NCI-H1694 treated with DMSO at 0.1 percent for 48 hours (cell line): ENCODE data around the gene PLEKHH1.

Experiments
- DNase-seq: peaks from one replicate; lab custom pipeline; 2025; lab: John Stamatoyannopoulos, UW

The PLEKHH1 gene

DNA sequence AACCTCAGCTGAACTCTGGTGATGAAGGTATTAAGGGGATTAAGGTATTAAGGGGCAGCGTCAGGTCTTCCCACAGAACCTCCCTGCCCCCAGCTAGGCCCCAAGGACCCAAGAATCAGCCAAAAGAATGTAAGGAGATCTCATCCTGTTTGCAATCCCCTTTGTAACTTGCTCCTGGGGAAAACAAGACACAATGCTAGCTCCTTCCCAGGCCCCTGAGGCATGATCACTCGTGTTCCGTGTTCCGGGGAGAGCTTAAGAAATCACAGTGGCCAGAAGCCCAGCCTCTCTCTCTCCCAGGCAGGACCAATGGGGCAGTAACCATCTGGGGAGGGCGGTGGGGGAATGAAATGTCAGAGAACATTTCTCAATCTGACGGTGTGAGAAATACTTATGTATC is 33.8 kb downstream of the PLEKHH1 start:
- DNase-seq: no peak

DNA sequence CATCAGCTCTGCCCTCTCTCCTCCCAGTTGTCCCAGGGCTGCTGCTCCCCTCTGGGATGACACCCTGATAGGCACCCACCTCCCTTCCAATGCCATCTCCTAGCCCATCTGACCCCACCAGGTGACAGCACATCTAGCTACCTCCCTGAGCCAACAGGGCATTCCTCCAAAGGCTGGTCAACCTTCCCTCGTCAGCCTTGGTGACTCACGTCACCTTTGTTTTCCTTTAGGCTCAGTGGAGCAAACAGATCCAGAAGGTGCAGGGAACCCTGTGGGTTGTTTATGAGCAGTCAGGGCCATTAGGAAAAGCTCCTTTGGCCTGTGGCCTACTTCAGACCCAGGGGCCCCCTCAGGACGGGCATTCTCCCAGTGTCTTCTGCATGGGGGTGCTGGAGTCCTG is 34.6 kb downstream of the PLEKHH1 start:
- no peak for DNase-seq

DNA sequence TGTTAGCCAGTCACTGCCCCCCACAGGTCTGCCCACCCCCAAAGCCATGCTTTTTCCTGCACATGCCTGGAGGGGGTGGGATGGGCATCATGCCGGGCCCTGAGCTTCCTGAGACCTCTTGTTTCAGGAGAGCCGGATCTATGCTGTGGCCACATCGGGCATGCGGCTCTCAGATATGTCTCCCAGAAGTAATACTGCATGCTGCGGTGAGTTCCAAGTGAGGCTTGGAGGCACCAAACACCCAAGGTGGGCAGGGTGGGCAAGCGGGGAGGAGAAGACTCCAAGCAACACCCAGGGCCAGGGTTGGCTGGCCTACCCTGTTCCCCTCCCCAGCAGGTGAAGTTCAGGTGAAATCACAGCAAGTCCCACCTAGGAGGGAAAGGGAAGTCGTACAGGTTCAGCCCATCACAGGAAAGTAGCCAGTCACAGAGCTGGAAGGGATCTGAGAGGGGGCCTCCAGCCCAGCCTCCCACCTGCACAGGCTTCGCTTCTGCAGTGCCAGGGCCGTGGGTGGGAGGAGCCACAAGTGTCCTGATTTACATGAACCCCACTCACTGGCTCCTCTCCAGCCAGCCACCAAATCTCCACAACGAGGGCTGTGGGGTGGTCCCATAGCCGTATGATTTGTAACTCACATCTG is 36.0 kb downstream of the PLEKHH1 start:
- DNase-seq: no peak

DNA sequence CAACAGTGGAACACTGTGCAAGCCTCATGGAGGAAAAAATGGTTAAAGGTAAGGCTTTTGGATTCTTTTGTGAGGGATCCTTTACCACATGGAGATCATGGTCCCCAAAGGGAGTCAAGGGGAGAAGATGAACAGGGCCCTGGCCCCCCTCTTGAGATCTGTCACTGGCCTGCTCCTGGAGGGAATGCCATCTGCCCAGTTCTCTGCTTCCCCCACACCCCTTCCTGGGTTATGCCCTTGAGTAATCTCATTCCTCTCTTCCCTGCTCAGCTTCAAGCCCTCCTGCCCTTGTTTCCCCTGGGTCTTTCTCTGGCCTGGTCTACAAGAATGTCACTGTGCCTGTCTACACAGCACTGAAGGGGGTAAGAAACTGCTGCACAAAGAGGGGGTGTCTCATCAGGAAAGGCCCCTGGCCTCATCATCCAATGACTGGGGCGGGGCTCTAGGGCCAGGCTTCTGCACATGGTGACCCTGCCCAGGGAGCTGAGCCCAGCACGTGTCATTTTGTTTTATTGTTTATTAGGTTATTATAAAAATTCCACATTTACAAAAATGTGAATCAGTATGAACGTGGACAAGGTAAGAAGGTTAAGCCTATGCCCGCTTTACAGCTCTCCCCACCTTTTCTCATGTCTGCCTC is 36.7 kb downstream of the PLEKHH1 start:
- DNase-seq: no peak

DNA sequence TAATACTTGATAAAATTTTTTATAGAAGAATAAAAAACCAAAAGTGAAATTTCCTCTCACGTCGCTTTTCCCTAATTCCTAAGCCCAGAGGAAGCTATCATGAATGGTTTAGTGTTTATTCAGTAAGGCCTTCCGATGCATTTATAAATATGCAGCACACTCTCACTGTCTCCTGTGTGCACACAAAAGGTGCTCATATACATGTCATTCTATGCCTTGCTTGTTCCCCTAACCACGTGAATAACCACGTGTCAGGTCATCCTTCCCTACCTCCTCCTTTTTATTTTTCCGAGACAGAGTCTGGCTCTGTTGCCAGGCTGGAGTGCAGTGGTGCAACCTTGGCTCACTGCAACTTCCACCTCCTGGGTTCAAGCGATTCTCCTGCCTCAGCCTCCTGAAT is 37.4 kb downstream of the PLEKHH1 start:
- DNase-seq: no peak

DNA sequence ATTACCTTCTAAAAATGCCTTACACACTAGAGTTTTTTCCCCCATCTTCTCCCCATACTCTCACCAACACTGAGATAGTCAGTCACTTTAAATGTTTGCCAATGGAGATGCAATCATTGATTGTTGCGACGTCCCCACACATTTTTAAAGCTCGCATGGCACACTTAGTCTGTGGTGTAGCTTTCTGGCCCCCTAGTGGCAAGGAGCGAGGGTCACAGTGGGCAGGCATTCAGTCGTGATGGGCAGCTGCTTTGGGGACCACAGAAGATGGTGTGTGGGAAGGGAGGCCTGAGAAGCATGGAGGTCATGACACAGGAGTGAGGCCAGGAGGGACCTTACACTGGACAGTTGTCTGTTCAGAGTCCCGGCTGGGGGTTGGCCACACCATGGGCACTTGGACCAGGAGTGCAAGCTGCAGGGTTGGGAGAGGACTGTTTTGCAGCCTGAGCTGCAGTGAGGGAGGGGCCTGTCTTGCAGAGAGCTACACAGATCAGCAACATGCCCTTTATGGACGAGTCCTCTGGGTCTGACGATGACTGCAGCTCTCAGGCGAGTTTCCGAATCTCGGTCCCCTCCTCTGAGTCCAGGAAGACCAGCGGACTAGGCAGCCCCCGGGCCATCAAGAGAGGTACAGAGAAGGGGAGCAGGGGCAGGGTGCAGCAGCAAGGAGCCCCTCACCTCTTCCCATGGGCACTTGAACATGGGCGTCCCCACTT is 38.3 kb downstream of the PLEKHH1 start:
- peak; percentile 63 for DNase-seq

DNA sequence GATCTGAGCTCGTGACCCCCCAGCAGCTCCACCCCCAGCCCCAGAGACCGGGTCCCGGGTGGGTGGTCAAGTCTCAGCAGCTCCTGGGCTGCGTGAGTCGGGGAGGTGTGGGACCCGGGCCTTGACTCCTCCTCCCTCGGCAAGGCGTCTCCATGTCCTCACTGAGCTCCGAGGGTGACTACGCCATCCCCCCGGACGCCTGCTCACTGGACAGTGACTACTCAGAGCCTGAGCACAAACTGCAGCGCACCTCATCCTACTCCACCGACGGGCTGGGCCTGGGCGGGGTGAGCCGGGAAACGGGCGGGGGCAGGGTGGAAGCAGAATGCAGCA is 38.9 kb downstream of the PLEKHH1 start:
- no peak for DNase-seq

DNA sequence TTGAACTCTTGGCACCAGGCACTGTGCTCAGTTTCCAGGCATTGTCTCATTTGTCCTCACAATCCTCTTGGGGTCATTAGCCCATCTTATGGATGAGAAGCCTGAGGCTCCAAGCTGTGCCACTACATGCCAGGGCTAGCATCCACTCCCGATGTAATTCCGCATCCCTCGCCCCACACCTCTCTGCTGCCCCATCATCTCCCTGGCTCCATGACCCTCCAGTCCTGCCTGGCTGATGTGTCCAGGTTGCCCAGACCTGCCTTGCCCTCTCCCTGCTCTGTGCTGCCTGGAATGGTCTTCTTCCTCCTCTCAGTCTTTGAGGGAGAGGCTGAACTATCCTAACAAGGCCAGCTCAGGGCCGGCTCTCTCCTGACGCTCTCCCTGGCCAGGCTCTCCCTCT is 39.5 kb downstream of the PLEKHH1 start:
- no peak for DNase-seq

DNA sequence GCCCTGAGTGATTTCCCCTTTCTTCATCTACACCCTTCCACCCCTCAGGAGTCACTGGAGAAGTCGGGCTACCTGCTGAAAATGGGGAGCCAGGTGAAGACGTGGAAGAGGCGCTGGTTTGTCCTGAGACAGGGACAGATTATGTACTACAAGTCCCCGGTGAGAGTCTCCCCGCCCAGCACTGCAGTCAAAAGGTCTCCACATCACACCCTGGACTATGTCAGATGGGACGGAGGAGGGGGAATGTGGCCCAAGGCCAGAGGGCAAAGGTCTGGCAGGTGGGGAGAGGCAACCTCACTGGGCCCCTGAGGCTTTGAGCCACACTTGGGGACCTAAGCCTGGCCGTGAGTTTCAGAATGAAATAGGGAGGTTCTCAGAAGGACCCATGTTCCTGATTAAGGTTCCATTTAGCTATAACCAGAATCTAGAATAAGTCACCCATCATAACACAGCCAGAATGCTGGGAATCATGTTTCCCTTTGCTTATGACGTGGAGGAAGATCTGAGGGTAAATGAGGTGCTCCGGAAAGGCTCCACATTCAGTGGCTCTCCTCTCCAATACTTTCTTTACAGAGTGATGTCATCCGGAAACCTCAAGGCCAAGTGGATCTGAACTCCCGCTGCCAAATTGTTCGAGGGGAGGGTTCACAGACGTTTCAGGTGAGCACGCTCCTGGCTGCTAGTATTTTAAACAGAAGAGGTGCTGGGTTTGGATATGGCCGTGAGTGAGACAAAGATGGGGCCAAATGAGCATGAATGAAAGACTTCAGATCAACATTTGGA is 40.3 kb downstream of the PLEKHH1 start:
- DNase-seq: no peak

DNA sequence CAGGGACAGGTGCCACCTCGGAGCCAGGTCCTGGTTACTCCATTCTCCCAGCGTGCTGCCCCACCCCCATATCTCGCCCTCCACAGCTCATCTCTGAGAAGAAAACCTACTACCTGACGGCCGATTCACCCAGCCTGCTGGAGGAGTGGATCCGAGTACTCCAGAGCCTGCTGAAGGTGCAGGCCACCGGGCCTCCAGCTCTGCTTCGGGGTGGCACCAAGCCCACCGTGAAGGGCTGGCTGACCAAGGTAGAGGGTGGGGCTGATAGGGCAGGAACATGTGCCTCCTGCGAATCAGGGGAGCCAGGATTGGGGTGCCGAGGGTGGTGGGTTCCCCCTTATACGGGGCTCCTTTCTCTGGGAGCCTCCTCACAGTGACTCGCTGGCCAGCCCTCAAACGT is 41.1 kb downstream of the PLEKHH1 start:
- DNase-seq: no peak

DNA sequence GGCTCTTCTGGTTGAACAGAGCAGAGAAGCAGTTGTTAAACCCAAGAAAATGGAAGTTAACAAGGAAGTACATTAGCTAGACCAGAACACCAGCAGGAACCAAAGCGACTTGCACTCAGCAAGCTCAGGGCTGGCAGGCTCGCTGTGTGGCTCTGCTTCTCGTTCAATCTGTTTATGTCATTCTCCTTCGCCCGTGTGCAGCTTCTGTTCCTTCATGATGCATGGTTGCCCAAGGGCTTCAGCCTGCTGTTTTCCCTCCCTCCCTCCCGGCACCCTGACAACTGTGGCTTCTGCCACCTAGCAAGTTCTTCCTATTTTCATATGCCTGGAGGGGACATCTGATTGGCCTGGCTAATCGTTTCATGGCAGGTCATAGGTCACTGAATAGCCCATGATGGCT is 41.7 kb downstream of the PLEKHH1 start:
- no peak for DNase-seq

DNA sequence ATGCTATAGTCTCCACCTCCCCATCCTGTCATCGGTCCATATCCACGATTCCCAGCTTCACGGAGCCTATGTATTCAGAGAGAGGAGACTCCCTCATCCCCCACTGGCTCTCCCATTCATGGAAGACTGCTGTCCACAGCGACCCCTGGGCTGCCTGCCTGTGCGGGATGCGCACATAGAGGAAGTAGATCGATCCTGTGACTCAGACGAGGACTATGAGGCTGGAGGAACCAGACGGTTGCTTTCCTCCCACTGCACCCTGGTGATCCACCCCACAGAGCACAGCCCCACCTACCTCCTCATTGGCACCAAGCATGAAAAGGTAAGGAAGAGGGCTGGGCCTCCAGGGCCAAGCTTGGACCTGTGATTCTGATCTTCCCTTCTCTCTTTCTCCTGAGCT is 42.6 kb downstream of the PLEKHH1 start:
- DNase-seq: no peak

DNA sequence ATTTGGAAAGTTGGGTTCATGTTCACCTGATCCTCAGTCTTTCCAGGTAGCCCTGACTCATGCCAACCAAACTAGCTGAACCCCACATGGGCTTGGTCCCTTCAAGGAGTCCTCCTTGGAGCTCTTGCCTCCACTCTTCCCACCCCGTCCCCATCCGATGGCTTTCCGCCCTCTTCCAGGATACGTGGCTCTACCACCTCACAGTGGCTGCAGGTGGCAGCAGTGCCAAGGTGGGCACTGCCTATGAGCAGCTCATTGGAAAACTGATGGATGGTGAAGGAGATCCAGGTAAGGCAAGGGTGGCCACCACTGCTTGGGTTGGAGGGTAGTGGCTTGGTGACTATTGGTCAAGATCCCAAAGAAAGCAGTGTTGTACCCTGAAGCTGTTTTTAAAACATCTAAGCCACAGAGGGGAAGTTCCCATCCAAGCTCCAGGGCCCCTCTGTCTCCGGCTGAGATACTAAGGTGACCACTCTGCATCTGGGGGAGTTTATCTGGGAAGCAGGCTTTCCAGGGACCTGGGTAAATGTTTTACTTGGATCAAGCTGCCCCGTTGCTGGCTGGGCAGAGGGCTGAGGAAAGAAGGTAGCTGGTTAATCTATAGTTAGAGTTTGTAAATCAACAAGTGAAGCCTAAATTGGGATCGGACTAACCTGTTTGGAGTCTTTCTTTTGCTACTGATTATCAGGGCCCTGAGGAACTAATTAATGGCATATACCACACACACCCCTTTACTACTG is 43.3 kb downstream of the PLEKHH1 start:
- DNase-seq: no peak

DNA sequence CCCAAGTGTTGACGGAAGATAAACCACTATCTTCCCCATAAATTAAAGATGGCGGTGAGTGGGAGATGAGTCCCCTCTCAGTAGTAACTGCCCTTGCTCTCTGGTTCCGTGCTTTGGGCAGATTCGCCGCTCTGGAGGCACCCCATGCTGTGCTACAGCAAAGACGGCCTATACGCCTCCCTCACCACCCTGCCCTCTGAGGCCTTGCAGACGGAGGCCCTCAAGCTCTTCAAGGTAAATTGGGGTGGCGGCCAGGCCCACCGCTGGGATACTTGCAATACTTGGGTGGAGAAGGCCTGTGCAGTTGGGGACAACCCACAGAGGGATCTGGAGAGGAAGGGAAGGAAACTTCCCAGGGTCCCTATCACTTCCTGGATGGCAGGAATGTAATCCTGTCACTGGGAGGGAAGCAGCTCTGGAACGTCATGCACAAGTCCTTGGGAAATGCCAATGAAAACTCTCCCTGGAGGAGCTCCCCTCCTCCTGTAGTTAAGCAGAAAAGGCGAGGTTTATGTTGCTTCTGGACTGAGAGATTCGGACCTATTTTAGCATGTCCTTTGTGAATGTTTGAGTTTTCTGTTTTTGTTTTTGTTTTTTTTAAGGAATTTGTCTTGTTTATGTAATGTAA is 44.2 kb downstream of the PLEKHH1 start:
- no peak for DNase-seq

DNA sequence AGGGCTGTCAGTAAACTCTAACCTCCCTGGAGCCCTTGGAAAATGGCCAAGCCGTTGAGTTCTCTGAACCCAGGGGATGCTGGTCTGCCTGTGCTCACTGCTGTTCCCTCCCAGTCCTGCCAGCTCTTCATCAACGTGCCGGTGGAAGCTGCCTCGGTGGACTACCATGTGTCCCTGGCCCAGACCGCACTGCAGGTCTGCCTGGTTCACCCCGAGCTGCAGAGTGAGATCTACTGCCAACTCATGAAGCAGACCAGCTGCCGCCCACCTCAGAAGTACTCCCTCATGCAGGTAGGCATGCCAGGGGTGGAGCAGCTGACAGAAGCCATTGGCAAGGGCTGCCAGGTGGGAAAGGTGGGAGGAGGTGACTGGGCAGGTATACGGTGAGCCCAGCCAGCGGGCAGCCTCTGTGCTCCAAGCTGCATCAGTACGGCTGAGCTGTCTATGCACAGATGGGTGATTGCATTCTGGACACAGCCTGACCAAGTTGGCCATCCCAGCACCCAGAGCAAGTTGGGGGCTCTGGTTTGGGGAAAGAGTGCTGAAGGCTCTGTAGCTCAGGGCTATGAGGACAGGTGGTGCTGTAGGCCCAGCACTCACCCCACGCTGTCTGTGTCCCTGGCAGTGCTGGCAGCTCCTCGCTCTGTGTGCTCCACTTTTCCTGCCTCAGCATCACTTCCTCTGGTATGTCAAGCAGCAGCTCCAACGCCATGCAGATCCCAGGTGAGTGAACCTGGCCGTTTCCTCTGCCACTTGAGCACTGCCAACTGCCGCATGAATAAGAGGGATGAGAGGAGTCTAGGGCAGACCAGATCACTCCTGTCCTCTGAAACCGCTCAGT is 45.0 kb downstream of the PLEKHH1 start:
- no peak for DNase-seq

DNA sequence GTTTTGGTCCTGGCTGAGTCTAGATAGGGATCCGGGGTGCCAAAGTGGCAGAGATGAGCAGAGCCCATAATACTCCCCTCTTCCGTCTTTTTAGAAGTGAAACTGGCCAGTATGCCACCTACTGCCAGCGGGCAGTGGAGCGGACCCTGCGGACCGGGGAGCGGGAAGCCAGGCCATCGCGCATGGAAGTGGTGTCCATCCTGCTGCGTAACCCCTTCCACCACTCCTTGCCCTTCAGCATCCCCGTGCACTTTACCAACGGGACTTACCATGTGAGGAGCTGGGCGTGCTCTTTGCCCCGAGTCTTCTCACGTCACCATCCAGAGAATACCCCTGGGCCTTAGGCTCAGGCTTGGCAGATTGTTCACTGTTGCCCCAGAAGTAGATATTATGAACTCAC is 46.0 kb downstream of the PLEKHH1 start:
- DNase-seq: no peak

DNA sequence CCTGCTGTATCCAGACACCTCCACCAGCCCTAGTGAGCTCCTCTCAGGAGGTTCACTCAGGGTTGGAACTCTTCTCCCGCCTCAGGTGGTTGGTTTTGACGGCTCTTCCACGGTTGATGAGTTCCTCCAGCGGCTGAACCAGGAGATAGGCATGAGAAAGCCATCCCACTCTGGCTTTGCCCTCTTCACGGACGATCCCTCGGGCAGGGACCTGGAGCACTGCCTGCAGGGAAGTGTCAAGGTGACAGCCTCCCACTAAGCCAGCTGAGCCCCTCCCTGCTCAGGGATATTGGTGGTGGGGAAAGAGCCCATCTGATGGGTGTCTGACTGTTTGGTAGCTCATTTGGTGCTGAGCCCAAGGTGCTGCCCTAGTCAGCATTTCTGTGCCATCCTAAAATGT is 46.5 kb downstream of the PLEKHH1 start:
- no peak for DNase-seq

DNA sequence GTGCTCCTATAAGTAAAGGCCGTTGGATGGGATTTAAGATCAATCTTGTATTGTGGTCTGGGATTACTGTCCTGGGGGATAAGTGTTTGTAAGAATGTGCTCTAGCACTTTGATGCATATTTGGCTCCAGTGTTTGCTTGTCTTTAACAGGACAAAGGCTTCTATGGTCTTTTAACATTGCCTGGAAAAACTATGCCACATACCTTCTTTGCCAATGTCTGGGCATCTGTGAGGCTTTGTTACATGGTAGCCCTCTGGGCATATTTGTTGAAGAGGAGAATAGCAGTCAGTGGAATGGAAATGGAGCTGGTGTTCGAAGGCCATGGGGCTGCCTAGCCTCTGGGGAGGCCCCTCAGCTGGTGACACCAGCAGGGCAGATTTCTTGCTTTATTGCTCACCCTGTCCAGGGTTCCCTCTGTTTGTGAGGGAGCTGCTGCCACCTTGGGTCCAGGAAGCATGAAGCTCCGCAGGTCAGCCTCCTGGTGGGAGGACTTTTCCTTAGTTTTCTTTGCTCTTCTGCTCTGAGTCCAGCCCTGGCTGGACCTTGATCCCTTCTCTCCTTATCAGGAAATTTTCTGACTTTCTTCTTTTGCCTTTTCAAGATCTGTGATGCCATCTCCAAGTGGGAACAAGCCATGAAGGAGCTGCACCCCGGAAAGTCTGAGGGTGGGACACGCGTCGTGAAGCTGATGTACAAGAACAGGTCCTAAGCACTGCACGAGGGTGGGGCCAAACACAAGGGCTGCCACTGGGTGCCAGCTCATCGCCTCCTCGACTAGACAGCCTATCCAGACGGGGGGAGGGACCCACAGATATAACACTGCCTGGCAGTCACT is 47.5 kb downstream of the PLEKHH1 start:
- DNase-seq: no peak

DNA sequence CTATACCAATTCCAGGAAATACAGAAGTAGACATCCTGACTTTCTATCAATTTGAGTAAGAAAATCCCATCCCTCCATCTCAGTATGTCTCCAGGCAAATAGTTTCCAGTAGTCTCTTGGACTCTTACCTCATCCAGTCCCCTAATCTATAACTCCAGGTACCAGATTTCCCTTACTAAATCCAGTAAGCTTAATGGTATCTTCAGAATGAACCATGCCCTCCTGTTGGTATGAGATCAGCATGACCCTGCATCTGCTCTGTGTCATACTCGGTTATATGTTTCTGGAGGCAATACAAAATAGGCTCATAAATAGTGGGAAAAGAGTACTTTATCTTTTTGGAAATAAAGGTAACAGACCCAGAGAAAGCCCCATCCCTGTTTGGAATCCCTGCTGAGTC is 48.6 kb downstream of the PLEKHH1 start:
- no peak for DNase-seq

DNA sequence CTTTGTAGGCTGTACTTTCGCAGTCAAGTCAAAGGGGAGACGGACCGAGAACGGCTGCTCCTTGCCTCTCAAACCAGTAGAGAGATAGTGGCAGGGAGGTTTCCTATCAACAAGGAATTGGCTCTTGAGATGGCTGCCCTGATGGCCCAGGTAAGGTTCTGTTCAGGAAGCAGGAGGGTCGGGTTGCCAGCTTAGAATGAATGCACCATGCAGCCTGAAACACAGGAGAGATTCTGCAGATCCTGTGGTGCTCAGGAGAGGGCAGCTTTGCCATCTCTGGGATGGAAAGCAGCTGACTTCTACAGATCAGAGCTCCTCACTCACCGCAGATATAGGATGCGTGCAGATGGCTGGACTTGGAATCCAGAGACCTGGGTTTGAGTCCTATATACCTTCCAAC is 49.0 kb downstream of the PLEKHH1 start:
- no peak for DNase-seq
